ENCODE measurements around the gene COL5A1.
"Not testable (repeated sequence)": the region's sequence is repeated elsewhere in the genome, so short reads cannot be mapped to it uniquely, and the experiment has no call there.

COL5A1 gene

GRCh38 chr9:134840511-134840910 lies 198.9 kb downstream of the COL5A1 start:
- in situ Hi-C loops (cut with MboI; ENCODE audit: low sequenced_read_pairs) = no loop called here

DNA sequence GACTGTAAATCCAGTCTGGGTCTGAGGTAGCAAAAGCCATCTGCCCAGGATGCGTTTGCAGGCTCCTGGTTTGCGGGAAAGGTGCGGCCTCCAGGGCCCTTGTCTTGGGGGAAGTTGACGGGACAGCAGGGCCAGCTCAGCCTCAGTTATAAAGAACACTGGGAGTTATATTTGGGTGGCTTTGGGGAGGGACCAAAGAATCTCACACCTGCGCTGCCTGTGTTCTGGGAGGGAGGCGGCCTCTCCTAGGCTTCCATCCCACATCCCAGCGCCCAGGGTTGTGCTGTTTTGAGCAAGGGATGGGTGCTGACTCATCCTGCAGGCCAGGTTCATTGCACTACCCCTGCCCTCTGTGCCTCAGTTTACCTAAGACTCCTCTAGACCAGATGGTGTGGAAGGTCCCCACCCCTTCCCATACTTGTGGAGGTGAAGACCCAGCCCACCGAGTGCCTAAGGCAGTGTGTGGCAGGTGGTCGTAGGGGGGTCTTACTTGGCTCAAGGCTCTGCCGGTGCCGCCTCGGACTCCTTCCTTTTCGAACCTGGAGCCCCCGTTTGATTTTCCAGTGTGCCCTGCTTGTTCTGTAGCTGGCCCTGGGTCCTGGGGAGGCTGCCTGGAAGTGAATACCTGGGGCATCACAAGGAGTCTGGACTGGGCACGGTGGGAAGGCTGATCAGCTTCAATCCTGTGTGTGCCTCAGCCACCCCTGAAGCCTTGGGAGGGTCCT lies 199.7 kb downstream of the COL5A1 start:
- in situ Hi-C loops (cut with MboI; ENCODE audit: low sequenced_read_pairs) = no loop called here

GRCh38 chr9:134842321-134842720 lies 200.7 kb downstream of the COL5A1 start:
- in situ Hi-C loops (cut with MboI; ENCODE audit: low sequenced_read_pairs) = no loop called here

DNA sequence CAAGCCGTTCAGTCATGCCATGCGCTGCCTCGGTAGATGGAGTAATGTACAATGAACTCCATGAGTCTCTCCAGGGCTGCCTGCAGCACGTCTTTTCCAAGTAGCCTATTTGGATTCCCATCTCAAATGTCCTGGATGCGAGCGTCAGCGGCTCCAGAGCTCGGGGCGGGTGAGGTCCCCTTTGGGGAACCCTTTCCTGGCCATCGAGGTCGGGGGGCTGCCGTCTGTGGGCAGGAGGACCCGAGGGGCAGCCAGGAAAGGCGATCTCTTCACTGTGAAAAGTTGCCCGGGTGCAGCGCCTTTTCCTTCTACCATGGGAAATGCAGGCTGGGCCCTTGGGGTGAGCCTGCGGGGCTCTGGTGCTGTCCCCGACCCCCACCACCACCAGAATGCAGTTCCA lies 202.1 kb downstream of the COL5A1 start:
- in situ Hi-C loops (cut with MboI; ENCODE audit: low sequenced_read_pairs) = no loop called here

- in situ Hi-C loops (cut with MboI; ENCODE audit: low sequenced_read_pairs) = no loop called here
Observed at GRCh38 chr9:134844821-134845220, 203.2 kb downstream of the COL5A1 start.

GRCh38 chr9:134846187-134846586 lies 204.6 kb downstream of the COL5A1 start:
- in situ Hi-C loops (cut with MboI; ENCODE audit: low sequenced_read_pairs) = no loop called here

GRCh38 chr9:134846699-134847098 lies 205.1 kb downstream of the COL5A1 start:
- in situ Hi-C loops (cut with MboI; ENCODE audit: low sequenced_read_pairs) = no loop called here

DNA sequence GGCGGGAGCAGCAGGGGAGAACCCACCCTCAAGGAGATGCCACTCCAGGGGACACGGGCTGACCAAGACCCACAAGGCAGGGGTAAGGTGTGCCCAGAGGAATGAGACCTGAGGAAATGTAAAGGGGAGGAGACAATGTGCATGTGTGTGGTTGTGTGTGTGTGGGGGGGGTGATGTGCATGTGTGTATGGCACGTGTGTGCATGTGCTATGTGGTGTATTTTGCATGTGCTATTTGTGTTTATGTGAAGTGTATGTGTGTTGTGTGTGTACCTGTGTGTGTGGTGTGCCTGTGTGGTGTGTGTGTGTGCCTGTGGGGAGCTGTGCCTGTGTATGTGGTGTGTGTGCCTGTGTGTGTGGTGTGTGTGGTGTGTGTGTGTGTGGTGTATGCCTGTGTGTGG lies 205.5 kb downstream of the COL5A1 start:
- in situ Hi-C loops (cut with MboI; ENCODE audit: low sequenced_read_pairs) = no loop called here

- in situ Hi-C loops (cut with MboI; ENCODE audit: low sequenced_read_pairs) = no loop called here
Observed at GRCh38 chr9:134847752-134848432, 206.3 kb downstream of the COL5A1 start.

- in situ Hi-C loops (cut with MboI; ENCODE audit: low sequenced_read_pairs) = no loop called here
Observed at GRCh38 chr9:134848504-134848903, 206.9 kb downstream of the COL5A1 start.

- in situ Hi-C loops (cut with MboI; ENCODE audit: low sequenced_read_pairs) = no loop called here
Observed at GRCh38 chr9:134850611-134851010, 209.0 kb downstream of the COL5A1 start.

- in situ Hi-C loops (cut with MboI; ENCODE audit: low sequenced_read_pairs) = no loop called here
Observed at GRCh38 chr9:134851020-134851419, 209.4 kb downstream of the COL5A1 start.

GRCh38 chr9:134852906-134853654 lies 211.5 kb downstream of the COL5A1 start:
- in situ Hi-C loops (cut with MboI; ENCODE audit: low sequenced_read_pairs) = no loop called here

DNA sequence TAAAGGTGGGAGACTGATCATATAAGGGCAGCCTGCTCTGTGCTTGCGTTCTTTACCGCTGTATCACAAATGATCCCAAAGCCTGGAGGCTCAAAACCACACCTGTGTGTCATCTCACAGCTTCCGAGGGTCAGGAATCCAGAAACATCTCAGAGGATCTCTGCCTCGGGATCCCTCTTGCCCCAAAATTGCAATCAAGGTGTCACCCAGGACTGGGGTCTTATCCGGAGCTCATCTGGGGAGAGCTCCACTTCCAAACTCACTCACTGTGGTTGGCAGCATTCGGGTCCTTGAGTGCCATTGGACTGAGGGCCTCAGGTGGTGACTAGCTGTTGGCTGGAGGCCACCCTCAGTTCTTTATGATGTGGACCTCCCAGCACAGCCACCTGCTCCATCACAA lies 212.3 kb downstream of the COL5A1 start:
- in situ Hi-C loops (cut with MboI; ENCODE audit: low sequenced_read_pairs) = no loop called here

DNA sequence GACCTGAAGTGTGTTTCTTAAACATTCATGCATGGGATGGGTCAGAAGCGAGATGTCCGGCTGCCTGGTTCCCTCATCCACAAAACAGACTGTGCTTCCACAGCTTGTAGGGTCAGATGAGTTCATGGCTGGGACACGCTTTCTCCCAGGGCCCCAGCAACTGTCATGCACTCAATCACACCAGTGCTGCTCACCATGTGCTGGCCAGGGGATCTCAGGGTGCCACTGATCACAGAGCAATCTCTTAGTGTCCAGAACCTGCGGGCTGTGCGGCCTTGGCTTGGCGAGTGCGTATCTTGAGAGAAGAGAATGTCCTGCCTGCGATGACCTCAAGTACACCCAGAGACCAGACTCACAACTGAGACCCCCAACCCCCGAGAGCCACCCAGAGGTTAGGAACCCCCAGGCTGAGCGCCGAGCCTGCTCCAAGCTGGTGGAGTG lies 213.0 kb downstream of the COL5A1 start:
- in situ Hi-C loops (cut with MboI; ENCODE audit: low sequenced_read_pairs) = no loop called here

- in situ Hi-C loops (cut with MboI; ENCODE audit: low sequenced_read_pairs) = no loop called here
Observed at GRCh38 chr9:134855231-134855899, 213.8 kb downstream of the COL5A1 start.

- in situ Hi-C loops (cut with MboI; ENCODE audit: low sequenced_read_pairs) = no loop called here
Observed at GRCh38 chr9:134855900-134856377, 214.3 kb downstream of the COL5A1 start.

- in situ Hi-C loops (cut with MboI; ENCODE audit: low sequenced_read_pairs) = not testable (repeated sequence)
Observed at GRCh38 chr9:134857451-134857850, 215.8 kb downstream of the COL5A1 start.

DNA sequence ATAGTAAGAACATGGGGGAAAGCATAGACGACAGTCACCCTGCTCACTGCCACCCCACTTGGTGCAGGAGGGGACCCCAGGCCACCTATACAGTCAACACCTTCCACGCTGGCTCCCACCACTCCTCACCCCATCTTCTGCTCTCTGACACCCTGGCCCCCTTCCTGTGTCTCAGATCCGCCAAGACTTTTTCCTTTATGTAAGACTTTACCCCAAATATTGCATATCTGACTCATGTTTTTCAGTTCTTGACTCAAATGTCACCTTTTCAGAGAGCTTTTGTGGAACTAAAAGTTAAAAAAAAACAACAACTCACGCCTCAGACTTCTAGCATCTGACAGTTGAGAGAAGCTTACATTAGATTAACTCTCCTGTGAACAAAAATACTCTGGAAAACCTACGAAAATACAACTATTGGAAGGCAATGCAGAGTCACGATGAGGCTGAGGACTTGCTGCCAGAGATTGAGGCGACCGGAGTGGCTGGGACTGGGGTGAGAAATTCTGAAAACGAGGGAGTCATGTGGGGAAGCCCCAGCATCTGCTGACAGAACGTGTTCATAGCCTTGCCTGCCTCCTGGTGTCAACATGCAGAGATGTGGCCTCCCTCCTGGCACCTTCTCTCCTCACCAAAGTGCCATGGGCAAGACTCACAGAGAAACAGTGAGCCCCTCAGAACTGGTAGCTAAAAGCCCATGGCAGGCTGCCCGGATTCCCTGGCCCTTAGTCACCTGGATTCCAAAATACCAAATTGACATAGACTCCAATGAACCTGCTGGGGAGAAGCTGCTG lies 216.6 kb downstream of the COL5A1 start:
- in situ Hi-C loops (cut with MboI; ENCODE audit: low sequenced_read_pairs) = no loop called here

GRCh38 chr9:134860510-134860909 lies 218.9 kb downstream of the COL5A1 start:
- in situ Hi-C loops (cut with MboI; ENCODE audit: low sequenced_read_pairs) = no loop called here
